Non-pigmented ciliary epithelial cell (primary cell): ENCODE results near the gene SMTN.
"Not testable (repeated sequence)": the region's sequence is repeated elsewhere in the genome, so short reads cannot be mapped to it uniquely, and the experiment has no call there.

ENCODE experiments used
- DNase-seq: peaks from one replicate; pipeline ENCODE4 v3.0.0-alpha.2; 2010; ENCODE audit warnings: low read depth

Gene SMTN

GRCh38 chr22:31073125-31073524 lies 8.0 kb upstream of the SMTN start:
- DNase-seq = not testable (repeated sequence)

- not testable (repeated sequence) for DNase-seq
These were observed 7.5 kb upstream of the SMTN start for GRCh38 chr22:31073545-31074145.

DNA sequence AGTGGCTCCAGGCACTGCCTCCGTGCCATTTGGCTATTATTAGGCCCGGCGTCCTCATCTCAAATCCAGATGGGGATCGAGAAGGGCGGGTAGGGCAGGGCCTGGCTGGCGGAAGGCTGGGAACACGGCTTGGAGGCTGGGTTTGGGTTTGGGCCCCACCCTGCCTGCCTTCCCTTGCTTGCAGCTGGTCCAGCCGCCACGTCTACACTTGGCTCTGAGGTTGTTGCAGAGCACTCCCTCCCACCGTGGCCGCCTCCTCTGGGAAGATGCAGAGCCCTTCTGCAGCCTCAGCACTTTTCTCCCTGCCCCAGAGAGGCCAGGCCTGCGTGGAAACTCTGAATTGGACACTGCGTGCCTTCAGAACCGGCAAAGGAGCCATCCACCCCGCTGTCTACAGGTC lies 5.2 kb upstream of the SMTN start:
- DNase-seq = no peak

- no peak for DNase-seq
These were observed 3.4 kb upstream of the SMTN start for GRCh38 chr22:31077681-31078080.

DNA sequence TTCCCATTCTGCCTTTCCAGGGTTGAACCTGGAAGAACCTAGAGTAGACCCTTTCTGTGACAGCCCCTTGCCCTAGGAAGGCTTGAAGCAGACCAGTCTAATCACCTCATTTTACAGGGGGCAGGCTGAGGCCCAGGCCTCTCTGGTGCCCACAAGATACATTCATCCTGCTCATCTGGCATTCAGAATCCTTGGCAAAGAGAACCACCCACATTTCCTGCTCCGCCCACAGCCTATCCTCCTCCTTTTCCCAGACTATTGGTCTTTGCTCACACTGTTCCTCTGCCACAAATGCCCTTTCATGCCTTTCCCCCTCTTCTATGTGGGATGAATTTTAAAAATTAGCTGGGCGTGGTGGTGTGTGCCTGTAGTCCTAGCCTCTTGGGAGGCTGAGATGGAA lies 2.7 kb upstream of the SMTN start:
- DNase-seq = not testable (repeated sequence)

DNA sequence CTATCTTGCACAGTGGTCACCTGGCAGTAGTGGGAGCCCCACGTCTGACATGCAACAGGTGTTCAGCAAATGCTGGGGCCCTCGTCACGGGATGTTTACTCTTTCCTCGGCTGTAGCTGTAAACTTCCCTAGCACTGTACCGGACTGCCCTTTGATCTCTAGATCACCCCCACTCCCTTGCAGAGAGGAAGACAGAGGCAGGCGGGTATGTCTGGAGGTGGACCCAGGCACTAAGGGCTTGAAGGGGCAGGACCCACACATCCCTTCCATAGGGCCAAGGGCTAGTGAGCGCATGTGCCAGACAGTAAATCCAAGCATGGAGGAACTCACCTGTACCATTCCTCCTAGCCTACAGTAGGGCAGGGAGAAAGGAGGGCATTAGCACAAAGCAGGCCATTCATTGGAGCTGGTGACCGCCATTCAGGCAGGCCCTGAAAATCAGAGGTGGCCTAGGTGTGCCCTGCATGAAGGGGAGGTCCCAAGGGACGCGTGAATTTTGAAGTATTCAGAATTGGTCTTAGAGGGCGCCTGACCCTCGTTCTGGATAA lies 1.9 kb upstream of the SMTN start:
- no peak for DNase-seq

- no peak for DNase-seq
These were observed 812 bp upstream of the SMTN start for GRCh38 chr22:31080164-31080847.

- DNase-seq = no peak
These were observed 966 bp downstream of the SMTN start for GRCh38 chr22:31081963-31082605.

- DNase-seq = no peak
These were observed 1.7 kb downstream of the SMTN start for GRCh38 chr22:31082606-31083376.

DNA sequence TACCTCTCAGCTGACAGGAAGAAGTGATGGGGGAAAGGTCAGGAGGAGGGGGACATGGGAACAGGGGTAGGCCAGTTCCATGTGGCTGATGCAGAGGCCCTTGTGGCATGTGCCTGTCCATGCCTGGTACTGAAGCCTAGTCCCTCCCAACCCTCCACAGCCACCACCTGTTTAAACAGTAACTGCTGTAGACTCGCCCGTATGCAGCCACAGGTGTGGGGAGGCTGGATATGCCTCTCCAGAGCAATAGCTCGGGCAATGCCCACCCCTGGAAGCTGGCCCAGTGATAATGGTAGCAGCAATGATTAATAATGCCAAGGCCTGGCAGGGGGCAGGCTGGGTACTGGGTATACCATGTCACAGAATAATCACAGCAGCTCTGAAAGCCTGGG lies 2.3 kb downstream of the SMTN start:
- no peak for DNase-seq

DNA sequence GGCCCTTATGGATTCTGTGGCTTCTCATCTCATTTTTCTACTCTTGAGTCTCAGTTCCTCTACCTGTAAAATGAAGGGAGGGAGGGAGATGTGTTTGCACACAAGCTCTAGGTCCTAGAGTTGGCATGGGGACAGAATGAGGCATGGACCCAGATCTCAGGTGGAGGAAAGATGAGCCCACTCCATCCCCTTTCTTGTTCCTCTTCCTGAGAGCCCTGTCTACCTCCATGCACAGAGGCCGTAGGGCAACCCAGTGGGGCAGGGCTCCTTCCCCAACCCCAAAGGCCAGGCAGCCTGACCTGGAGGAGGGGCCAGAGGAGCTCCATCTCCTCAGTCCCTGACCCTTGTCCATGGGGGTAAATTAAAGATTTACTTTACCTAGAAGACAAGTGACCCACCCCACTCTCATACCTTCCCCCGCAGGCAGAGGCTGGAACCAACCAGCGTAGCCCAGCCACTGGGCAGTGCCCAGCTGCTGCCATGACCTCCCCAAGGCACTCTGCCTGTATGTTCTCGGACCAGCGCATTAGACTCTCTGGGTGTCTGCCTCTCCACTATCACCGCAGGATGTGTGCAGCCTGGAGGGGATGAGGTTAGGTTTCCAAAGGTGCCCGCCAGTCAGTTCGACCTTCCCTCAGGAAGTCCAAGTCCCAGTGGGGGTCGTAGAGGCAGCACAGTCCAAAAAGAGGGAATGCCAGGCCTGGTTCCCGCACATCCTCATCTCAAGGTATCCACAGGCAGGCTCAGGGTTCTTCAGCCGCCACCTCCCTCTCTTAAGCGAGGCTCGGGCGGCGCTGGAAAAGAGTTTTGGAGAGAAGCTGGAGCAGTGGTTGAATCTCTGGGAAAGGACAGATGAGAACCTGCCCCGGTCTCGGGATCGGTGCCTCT lies 3.0 kb downstream of the SMTN start:
- no peak for DNase-seq

DNA sequence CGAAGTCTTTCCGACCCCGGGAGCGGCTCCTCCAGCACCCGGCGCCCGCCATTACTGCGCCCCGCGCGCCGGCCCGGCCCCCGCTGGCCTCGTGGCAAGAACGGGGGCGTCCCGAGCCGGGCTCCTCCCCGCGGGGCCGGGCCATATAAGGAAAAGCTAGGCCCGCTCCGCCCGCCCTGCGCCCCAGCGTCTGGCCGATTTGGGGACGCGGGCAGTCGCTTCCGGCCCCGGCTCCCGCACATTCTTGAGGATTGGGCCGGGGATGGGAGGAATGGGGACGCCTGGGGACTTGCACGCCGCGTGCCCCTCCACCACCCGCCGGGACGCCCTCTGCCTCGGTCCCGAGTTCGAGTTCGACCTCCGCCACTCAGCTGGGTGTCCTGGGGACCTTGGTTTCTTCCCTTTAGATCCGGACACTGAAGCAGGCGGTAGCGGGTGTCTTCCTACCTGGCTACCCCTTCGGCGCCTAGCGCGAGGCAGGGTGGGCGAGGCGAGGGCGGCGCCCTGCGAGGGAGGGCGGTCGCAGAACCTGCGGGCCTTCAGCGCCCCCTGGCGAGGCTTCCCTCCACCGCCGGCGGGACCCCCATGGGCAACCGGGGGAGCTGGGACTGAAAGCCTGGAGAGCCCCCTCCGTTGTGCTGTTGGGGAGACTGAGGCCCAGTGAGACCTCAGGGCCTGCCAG lies 3.8 kb downstream of the SMTN start:
- no peak for DNase-seq

DNA sequence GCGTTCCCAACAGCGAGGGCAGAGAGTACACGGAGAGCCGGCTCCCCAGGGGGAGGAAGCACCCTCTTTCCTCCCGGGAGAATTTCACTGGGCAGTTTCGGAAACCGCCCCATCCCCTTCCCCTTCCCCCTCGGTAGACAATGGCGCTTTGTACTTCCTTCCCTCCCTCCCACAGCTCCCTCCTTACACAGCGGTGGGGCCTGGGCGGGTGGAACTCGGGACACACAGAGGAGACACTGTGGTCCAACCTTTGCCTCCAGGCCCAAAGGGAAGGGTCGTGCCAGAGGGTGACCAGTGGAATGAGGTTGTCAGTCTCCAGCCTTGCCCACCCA lies 4.3 kb downstream of the SMTN start:
- DNase-seq = no peak

DNA sequence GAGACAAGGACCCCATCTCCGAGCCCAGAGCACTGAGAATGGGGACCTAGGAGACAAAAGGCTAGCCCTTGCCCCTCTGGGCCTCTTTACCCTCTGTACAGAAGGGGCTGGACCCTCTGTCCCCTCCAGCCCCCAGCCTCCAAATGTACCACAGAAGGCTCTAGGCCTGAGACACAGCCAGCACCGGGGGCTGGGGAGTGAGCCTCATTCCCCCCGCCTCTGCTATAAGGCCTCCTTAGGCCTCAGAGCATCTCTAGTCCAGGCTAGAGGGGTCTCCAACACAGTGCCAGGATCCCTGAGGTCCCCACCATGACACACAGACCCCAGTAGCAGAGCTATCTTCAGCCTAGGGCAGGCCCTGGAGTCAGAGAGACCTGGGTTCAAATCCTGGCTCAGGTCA lies 4.8 kb downstream of the SMTN start:
- no peak for DNase-seq

DNA sequence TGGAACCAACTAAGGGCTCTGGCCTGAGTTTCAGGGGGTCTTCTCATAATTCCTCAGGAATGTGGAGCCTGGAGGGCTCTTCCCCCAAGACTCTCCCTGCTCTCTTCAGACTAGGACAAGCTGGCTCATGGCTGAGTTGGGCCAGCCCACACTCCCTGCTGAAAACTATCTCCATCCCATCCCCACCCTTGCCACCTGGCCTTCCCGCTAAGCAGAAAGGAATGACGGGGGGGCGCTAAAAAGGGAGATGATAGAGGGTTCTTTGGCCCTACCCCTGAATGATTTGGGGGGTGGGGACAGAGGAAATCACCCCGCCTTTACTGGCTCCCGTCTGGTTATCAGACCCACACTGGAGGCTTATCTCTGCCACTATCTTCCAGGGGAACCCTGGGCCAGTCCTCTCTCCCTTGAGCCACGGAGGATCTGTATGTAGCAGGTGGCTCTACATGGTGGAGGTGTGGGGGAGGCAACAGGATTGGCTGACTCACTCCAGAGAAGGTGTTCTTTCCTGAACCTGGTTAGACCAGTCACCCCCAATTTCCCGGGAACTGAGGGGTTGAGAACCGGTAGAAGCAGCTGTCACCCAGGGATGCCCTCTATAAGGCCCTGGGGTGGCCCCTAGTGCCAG lies 5.7 kb downstream of the SMTN start:
- DNase-seq = no peak

DNA sequence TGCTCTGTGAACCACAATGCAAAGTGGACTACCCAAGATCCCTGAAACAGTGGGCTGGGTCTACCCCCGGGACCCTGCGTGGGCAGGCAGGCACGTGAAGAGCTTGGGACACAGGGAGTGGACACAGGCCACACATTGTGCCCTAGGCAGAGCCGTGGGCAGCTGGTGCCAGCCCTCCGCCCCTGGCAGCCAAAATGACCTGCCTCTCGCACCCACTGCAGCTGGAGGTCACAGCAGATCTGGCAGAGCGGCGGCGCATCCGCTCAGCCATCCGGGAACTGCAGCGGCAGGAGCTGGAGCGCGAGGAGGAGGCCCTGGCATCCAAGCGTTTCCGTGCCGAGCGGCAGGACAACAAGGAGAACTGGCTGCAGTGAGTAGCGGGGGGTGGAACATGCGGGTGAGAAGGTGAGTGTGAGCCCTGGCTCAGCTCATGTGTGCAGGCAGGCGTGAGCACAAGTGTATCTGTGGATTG lies 6.7 kb downstream of the SMTN start:
- DNase-seq = no peak

DNA sequence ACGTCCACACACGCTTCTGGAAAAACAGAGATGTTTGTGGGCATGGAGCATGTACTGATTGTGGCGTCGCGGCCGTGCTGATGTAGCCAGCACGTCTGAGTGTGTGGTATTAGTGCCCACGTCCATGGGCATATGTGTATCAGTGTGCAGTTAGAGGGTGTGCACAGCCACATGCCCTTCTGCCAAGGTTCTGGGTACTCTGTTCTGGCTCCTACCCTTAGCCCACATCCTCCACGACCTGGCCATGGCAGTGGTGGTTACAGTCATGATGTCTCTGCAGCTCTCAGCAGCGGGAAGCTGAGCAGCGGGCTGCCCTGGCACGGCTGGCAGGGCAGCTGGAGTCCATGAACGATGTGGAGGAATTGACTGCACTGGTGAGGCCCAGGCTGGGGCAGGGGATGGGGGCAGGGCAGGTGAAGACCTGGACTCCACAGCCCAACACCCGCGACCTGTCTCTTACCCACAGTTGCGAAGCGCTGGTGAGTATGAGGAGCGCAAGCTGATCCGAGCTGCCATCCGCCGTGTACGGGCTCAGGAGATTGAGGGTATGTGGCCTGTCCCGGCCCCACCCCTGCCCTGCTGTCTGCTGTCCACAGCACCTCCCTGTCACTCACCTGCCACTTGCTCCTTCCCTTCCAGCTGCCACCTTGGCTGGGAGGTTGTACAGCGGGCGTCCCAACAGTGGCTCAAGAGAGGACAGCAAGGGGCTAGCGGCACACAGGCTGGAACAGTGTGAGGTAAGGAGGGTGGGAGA lies 7.3 kb downstream of the SMTN start:
- no peak for DNase-seq

GRCh38 chr22:31089160-31090100 lies 8.3 kb downstream of the SMTN start:
- DNase-seq = no peak
